ENCODE measurements around the gene COL6A2. TPM values are rescaled to one million over a fixed set of nuclear protein-coding genes. Genes with fewer than 3 reads are reported as not detected.
A peak's percentile ranks its signal among the peaks of the same experiment; 100 is the strongest.
"Not testable (repeated sequence)": the region's sequence is repeated elsewhere in the genome, so short reads cannot be mapped to it uniquely, and the experiment has no call there.

Gene COL6A2
- total and polyA plus RNA-seq, 2 of the 13 experiments (the other 11 are each of a cell fraction or from before 2014, with no cell fraction given) = 0.07 to 0.41 TPM

DNA sequence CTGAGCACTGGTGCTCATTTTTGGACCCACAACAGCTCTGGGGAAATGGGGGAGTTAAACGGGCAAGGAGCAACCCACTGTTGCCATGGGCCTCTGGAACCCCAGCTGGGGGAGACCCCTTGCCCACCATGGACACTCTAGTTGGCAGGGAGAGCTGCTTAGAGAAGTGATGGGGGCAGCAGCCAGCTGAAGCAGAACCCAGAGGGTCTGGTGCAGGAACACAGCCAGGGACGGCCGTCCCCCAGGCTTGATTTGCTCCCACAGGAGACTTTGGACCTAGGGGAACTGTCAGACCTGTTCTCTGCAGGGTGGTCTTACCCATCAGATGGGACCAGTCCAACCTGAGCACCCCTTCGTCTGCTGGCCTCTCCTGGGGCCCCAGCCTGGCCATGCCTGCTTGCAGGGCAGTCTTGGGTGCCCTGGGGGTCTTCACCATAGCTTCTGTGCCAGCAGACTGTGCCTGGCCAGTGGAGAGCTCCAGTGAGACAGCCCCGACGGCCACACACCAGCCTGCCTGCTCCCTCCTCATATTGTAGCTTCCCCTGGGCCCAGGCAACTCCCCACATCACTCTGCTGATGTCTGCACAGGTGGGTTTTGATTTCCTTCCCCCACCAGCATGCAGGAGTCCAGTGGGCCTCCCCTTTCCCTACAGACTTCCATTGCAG, 75.1 kb downstream of the COL6A2 start (continued):
- no peak for TF ChIP-seq ZBTB33 (CRISPR knock-in tag; IDR thresholded peaks at IDR 0.05)

DNA sequence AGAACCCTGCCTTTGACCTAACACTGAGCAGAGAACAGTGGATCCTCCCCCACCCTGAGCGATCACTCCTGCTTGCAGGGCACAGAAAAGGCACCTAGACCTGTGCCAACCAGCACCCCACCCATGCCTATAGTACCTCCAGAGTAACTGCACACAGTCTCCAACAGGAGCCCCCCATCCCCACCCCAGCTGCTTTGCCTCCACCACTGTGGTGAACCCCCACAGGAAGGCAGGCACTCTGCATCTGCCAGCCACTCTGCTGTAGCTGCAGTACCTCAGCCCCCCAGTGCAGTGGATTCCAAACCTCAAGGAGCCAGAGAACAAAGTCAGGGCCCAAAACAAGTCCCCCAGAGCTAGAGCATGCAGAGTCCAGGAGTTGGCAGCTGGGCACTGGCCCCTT, 75.7 kb downstream of the COL6A2 start:
- no peak overlapping the region for H3K9ac ChIP-seq (ENCODE audit: insufficient read depth, low read depth, low read length)
- peak; percentile 53 for ATAC-seq
- no peak overlapping the region for H3K4me3 ChIP-seq (replicated peaks in 1 of 3; ENCODE audit: insufficient read depth in 1 of 3, low read depth in 2 of 3, low read length in 3 of 3)
- no TSS peak for BruUV-seq (replicated peaks)
- no peaks in the 10 kb centered on the region for H3K36me3 ChIP-seq (replicated peaks in 1 of 2; ENCODE audit: control insufficient read depth in 1 of 2, insufficient read depth in 2 of 2, low read length in 2 of 2)
- H3K27me3 ChIP-seq (ENCODE audit: control insufficient read depth in 1 of 2, insufficient read depth in 2 of 2, low read length in 2 of 2) = no peaks in the 10 kb centered on the region; a peak in 1 of 5 replicates
- H3K27ac ChIP-seq (ENCODE audit: extremely low read length, insufficient read depth, low read length) = no peak overlapping the region
- H3K4me2 ChIP-seq (ENCODE audit: low read depth, low read length) = no peak overlapping the region
- H3K9me3 ChIP-seq (ENCODE audit: low read length) = no peaks in the 10 kb centered on the region
- no peak for DNase-seq (ENCODE audit: low spot score)
- ChIA-PET POLR2A (no interaction called here), CTCF (ENCODE audit: low intra/inter-chr PET ratio, low total read pairs) (no interaction called here)
- H3K79me2 ChIP-seq (ENCODE audit: insufficient read depth, low read length) = no peaks in the 10 kb centered on the region
- in situ Hi-C loops (cut with HindIII; ENCODE audit: extremely low pct_ligation_motif_present, low pct_unique_long_range_greater_than_20kb) = no loop called here
- H3K4me1 ChIP-seq (ENCODE audit: insufficient read depth, low read length) = no peaks in the 10 kb centered on the region
- intact Hi-C loops (cut with micrococcal nuclease; ENCODE audit: unreplicated experiment) = no loop called here
- H4K20me1 ChIP-seq (ENCODE audit: insufficient read depth, low read length) = no peaks in the 10 kb centered on the region
- no peak for TF ChIP-seq FOXM1 (CRISPR knock-in tag; IDR thresholded peaks at IDR 0.05)
- no peak for FAIRE-seq
- WGBS (ENCODE audit: low lambda C conversion rate) = no CpG with 5 or more reads among the region's 1 CpG
- H2AFZ ChIP-seq (ENCODE audit: low read length) = no peak overlapping the region

DNA sequence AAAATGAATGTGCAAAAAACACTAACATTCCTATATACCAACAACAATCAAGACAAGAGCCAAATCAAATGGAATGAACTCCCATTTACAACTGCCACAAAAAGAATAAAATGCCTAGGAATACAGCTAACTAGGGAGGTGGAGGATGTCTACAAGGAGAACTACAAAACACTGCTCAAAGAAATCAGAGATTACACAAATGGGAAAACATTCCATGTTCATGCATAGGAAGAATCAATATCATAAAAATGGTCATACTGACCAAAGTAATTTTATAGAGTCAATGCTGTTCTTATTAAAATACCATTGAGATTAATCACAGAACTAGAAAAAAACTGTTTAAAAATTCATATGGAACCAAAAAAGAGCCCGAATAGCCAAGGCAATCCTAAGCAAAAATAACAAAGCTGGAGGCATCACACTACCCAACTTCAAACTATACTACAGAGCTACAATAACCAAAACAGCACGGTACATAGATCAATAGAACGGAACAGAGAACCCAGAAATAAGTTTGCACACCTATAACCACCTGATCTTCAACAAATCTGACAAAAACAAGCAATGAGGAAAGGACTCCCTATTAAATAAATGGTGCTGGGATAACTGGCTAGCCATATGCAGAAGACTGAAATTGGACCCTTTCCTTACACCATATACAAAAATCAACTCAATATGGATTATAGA, 78.7 kb downstream of the COL6A2 start:
- H2AFZ ChIP-seq (ENCODE audit: low read length); intact Hi-C loops (cut with micrococcal nuclease; ENCODE audit: unreplicated experiment); H3K27me3 ChIP-seq (ENCODE audit: control insufficient read depth in 1 of 2, insufficient read depth in 2 of 2, low read length in 2 of 2); H4K20me1 ChIP-seq (ENCODE audit: insufficient read depth, low read length); H3K27ac ChIP-seq (ENCODE audit: extremely low read length, insufficient read depth, low read length); H3K4me2 ChIP-seq (ENCODE audit: low read depth, low read length); H3K9ac ChIP-seq (ENCODE audit: insufficient read depth, low read depth, low read length); H3K79me2 ChIP-seq (ENCODE audit: insufficient read depth, low read length); H3K4me3 ChIP-seq (replicated peaks in 1 of 3; ENCODE audit: insufficient read depth in 1 of 3, low read depth in 2 of 3, low read length in 3 of 3); FAIRE-seq; in situ Hi-C loops (cut with HindIII; ENCODE audit: extremely low pct_ligation_motif_present, low pct_unique_long_range_greater_than_20kb); H3K36me3 ChIP-seq (replicated peaks in 1 of 2; ENCODE audit: control insufficient read depth in 1 of 2, insufficient read depth in 2 of 2, low read length in 2 of 2); BruUV-seq (replicated peaks); POLR2A ChIA-PET; CTCF ChIA-PET (ENCODE audit: low intra/inter-chr PET ratio, low total read pairs); DNase-seq (ENCODE audit: low spot score); ATAC-seq; H3K9me3 ChIP-seq (ENCODE audit: low read length): not testable (repeated sequence)
- peaks cover 12% of the 10 kb centered on the region for H3K4me1 ChIP-seq (ENCODE audit: insufficient read depth, low read length)
- 63% methylated on average over 3 of the region's 3 CpGs for WGBS (ENCODE audit: low lambda C conversion rate)
